VCaP (cell line): ENCODE measurements around the gene EIF2AK2.

ENCODE experiments used
- H3K27ac ChIP-seq: fragments of 450-650 bp; 2 replicates; pipeline ENCODE4 v1.5.1; 2017
- TF ChIP-seq, protein P1 (sequence below): fragments of 450-650 bp; conservative IDR thresholded peaks from 2 replicates; pipeline ENCODE4 v1.5.1; 2017; ENCODE audit warnings: mild to moderate bottlenecking, moderate library complexity

Gene EIF2AK2

GRCh38 chr2:37110306-37111212, 46.2 kb downstream of the EIF2AK2 start:
- TF ChIP-seq, protein P1, sequence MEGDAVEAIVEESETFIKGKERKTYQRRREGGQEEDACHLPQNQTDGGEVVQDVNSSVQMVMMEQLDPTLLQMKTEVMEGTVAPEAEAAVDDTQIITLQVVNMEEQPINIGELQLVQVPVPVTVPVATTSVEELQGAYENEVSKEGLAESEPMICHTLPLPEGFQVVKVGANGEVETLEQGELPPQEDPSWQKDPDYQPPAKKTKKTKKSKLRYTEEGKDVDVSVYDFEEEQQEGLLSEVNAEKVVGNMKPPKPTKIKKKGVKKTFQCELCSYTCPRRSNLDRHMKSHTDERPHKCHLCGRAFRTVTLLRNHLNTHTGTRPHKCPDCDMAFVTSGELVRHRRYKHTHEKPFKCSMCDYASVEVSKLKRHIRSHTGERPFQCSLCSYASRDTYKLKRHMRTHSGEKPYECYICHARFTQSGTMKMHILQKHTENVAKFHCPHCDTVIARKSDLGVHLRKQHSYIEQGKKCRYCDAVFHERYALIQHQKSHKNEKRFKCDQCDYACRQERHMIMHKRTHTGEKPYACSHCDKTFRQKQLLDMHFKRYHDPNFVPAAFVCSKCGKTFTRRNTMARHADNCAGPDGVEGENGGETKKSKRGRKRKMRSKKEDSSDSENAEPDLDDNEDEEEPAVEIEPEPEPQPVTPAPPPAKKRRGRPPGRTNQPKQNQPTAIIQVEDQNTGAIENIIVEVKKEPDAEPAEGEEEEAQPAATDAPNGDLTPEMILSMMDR = no peak
- H3K27ac ChIP-seq = no peak overlapping the region

DNA sequence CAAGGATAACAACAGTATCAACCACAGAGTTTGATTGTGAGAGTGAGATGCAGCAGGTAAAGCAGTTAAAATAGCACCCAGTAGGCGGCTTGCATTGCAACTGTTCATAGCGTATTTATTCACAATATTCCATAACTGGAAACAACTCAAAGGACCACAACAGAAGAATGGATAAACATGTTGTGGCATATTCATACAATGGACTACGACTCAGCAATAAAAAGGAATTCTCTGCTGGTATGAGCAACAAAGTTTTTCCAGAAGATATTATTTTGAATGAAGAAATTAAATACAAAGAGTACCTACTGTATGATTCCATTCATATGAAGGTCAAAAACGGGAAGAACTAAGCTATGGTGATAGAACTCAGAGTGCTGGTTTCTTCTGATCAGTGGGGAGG, 47.3 kb downstream of the EIF2AK2 start:
- H3K27ac ChIP-seq = no peak overlapping the region
- TF ChIP-seq, protein P1 = no peak

DNA sequence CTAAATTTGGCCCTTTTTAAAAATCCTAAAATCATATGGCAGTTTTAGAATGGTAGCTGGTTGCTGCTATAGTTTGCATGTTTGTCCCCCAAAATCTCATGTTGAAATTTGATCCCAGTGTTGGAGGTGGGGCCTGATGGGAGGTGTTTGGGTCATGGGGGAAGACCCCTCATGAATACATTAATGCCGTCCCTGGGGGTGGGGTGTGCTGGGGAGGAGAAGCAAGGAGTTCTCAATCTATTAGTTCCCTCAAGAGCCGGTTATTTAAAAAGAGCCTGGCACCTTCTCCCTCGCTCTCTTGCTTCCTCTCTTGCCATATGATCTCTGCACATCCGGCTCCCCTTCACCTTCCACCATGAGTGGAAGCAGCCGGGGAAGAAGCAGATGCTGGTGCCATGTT, 51.6 kb downstream of the EIF2AK2 start:
- TF ChIP-seq, protein P1 = no peak

DNA sequence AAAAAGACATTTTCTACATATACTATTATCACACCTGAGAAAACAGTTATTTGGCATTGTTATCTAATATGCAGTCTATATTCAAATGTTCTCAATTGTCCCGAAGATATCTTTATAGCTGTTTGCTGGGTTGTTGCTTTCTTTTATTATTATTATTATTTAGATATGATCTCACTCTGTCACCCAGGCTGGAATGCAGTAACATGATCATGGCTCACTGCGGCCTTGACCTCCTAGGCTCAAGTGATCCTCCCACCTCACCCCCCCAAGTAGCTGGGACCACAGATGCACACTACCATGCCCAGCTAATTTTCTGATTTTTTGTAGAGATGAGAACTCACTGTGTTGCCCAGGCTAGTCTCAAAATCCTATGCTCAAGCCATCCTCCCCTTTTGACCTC, 52.6 kb downstream of the EIF2AK2 start:
- TF ChIP-seq, protein P1 = no peak

More for the DNA sequence above, 51.6 kb downstream of the EIF2AK2 start:
- no peak overlapping the region for H3K27ac ChIP-seq

GRCh38 chr2:37102588-37102987, 54.2 kb downstream of the EIF2AK2 start:
- no peak overlapping the region for H3K27ac ChIP-seq
- TF ChIP-seq, protein P1 = no peak

More for the DNA sequence above, 52.6 kb downstream of the EIF2AK2 start:
- no peak overlapping the region for H3K27ac ChIP-seq

DNA sequence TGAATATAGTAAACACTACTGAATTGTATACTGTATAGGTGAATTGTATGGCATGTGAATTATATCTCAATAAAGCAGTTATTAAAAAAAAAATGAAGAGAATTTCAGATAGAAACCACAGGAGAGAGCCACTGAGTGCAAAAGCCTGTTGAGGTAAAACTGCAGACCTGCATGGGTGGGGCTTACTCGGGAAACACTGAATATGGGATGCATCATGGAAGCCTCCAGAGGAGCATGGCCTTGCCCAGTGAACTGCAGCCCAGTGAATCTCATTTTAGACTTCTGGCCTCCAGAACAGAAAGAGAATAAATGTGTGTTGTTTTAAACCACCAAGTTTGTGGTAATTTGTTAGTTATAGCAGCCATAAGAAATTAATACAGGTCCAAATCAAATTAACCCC, 56.7 kb downstream of the EIF2AK2 start:
- TF ChIP-seq, protein P1 = no peak
- H3K27ac ChIP-seq = no peak overlapping the region

DNA sequence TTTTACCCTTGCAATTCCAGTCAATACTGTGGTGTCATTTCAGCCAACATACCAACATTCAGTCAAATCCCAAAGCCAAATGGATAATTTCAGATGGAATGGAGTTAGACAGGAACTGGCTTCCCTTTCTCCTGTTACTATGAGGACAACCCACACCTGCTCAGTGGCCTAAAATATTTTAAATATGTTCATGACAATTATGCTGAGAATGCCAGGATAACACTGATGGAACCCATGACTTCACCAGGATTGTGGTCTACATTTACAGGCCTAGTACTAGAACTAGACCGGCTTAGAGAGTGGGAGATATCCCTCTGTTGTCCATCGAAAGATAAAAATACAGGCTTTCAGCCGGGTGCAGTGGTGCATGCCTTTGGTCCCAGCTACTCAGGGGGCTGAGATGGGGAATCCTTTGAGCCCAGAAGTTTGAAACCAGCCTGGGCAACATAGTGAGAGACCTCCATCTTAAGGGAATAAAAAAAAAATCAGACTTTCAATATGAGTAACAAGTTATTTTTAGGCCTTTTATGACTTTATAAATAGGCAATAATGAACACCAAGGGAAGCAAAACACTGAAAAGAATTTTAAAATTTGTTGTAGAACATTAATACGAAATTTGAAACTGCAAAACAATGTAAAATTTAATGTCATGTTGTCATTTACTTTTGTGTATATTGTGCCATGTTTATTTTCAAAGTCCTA, 58.2 kb downstream of the EIF2AK2 start:
- no peak overlapping the region for H3K27ac ChIP-seq
- TF ChIP-seq, protein P1 = no peak
